Measurements from ENCODE around the gene MXRA7.

Gene MXRA7

GRCh38 chr17:76677406-76677805 is 33.4 kb downstream of the MXRA7 start:
- no peak for DNase-seq (ENCODE audit: low spot score)

- no peak for DNase-seq (ENCODE audit: low spot score)
Observed at GRCh38 chr17:76676629-76677028, 34.1 kb downstream of the MXRA7 start.

GRCh38 chr17:76675648-76676047 is 35.1 kb downstream of the MXRA7 start:
- DNase-seq (ENCODE audit: low spot score), result no peak

GRCh38 chr17:76674600-76674999 is 36.2 kb downstream of the MXRA7 start:
- DNase-seq (ENCODE audit: low spot score), result no peak

GRCh38 chr17:76673729-76674128 is 37.0 kb downstream of the MXRA7 start:
- no peak for DNase-seq (ENCODE audit: low spot score)

DNA sequence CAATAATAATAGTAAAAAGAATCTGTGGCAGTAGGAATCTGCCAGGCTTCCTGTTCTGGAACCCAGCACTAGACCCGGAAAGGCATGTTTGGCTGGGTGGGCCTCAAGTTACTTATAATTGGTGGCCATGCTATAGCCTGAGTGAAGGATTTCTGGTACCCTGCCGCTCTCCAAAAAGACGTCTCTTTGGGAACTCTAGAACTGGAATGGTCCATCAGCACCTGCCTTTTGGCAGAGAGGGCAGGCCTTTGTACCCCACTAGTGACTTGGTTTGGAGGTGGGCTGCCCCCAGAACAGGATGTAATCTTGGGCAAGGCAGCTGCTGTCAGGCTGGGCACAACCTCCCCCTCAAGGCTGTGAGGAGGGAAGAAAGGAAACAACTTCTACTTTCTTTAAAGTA is 37.9 kb downstream of the MXRA7 start:
- DNase-seq (ENCODE audit: low spot score), result no peak

DNA sequence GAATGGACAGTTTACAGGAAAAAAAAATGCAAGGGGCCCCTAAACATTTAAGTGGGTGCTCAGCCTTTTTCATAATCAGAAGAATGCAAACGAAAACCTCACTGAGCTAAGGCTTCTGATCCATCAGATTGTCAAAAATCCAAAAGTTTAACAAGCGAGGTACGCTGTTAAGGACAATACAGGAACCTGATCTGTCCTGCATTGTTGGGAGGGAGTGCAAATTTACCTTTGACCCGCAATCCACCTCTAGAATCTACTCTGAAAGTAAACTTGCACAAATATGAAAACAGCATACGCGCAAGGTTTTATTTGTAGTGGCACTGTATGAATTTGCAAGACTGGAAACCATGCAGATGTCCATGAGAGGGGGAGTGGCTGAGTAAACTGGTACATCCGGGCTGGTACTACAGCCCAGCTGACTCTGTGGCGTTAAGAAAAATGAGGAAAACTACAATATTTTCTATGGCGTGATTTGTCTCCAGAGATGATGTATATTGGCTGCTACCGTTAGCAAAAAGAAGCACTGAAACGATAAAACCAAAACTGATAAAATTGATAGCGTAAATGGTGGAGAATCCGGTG is 38.4 kb downstream of the MXRA7 start:
- no peak for DNase-seq (ENCODE audit: low spot score)

- no peak for DNase-seq (ENCODE audit: low spot score)
Observed at GRCh38 chr17:76671912-76672262, 38.9 kb downstream of the MXRA7 start.

- DNase-seq (ENCODE audit: low spot score), result peak; percentile 100
Observed at GRCh38 chr17:76671123-76671911, 39.4 kb downstream of the MXRA7 start.

DNA sequence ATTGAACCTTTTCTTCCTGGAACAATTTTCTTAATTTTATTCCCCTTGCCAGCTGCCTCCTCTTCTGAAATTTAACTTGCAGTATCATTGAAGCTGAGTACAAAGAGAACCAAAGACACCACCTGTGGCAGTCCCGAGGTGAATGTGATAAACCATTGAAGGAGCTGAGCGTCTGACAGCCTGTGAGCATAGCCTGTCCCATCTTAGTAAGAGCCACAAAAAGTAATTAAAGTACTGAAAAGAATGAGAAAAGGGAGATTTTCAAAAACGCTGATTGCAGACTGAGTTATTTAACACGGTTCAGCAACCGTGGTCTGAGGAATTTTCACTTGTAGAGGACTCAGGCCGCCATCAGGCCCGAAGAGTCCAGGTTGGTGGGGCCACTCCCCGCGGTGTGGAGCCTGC is 40.0 kb downstream of the MXRA7 start:
- no peak for DNase-seq (ENCODE audit: low spot score)

- no peak for DNase-seq (ENCODE audit: low spot score)
Observed at GRCh38 chr17:76670020-76670717, 40.6 kb downstream of the MXRA7 start.

DNA sequence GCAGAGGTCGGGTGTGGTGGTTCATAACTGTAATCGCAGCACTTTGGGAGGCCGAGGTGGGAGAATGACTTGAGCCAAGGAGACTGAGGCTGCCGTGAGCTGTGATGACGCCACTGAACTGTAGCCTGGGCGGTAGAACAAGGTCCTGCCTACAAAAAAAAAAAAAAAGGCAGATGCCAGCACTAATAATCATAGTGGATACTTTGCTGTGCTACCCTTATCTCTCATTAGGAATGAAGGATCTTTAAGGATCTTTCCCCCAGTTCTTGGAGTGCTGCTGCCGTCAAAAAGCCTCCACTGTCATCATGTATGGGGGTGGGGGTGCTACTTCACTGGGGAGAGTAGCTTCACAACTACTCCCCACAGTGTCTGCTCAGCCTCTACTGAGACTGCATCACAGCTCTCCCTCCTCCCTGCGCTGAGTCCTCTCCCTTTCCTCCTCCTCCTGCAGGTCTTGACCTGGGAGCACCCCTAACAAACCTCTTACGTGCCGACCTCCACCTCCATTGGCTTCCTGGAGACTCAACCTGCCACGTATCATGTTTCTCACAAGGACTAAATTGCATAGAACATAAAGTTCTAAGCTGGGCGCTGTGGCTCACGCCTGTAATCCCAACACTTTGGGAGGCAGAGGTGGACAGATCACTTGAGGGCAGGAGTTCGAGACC is 42.8 kb downstream of the MXRA7 start:
- no peak for DNase-seq (ENCODE audit: low spot score)

GRCh38 chr17:76667491-76667755 is 43.3 kb downstream of the MXRA7 start:
- no peak for DNase-seq (ENCODE audit: low spot score)

- no peak for DNase-seq (ENCODE audit: low spot score)
Observed at GRCh38 chr17:76660656-76661042, 50.1 kb downstream of the MXRA7 start.

DNA sequence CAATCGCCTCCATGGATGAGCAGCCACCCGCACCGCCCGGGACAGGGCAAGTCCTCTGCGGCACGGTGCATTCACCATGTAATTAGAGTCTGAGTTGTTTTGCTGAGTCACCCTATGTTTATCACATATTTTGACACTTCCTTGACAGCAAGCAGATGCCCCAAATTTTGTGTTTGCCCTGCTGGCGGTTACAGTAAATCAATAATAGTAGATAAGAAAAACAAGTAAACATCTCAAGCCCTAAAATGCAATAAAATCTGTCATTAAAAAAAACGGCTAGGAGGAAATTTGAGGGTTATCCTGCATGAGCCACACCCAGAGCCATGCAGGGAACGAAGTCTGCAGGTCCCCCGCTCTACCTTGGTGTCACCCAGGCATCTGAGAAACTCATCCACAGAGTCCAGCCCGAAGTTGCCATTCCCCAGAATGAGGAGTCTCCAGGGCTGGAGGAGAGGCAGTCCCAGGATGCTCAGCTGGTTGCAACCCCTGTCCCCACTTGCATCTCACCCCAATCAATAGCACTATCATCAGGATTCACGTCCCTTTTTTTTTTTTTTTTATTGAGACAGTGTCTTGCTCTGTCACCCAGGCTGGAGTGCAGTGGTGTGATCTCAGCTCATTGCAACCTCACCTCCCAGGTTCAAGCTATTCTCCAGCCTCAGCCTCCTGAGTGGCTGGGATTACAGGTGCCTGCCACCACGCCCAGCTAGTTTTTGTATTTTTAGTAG is 50.7 kb downstream of the MXRA7 start:
- DNase-seq (ENCODE audit: low spot score), result peak; percentile 85

- no peak for DNase-seq (ENCODE audit: low spot score)
Observed at GRCh38 chr17:76658242-76658662, 52.5 kb downstream of the MXRA7 start.

DNA sequence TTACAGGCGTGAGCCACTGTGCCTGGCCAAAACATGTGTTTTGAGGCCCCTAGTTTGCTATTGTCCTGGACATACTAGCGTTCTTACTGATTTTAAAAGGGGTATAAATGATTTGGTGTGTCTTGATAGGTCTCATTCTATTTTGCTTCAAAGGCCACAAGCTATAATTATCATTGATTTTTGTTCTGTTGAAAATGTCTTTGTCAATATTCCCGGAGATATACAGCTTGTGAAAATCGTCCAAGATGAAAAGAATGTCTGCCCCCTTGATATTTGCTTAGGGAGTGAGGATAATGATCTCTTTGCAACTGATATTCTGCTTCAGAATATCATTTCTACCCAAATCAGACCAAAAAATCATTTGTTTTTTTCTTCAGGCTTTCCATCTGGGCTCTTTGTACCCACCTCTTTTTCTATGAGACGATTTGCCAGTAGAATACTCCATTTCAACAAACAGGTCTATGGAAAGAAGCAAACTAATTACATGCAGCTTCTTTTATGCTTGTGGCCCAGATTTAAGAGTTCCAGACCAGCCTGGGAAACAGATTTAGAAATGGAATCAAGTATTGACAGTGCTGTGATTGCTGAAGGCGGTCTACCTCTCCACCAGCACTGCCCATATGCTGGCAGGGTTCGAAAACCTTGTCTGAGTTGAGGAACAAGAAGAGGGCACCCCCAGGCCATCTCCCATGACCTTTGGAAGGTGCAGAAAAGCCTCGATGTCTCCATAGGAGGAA is 53.1 kb downstream of the MXRA7 start:
- no peak for DNase-seq (ENCODE audit: low spot score)

- DNase-seq (ENCODE audit: low spot score), result no peak
Observed at GRCh38 chr17:76654408-76654807, 56.4 kb downstream of the MXRA7 start.

DNA sequence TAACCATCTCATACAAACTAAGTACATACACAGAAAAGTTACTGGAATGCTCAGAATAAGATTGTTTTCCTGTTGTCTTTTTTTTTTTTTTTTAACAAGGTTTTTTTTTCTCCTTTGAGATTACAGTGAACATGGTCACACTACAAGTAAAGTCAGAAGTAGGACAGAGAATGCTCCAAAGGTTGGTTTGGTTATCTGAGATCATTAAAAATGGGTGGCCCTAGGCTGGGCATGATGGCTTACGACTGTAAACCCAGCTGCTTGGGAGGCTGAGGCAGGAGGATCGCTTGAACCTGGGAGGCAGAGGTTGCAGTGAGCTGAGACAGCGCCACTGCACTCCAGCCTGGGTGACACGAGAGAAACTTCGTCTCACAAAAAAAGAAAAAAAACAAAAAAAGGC is 60.3 kb downstream of the MXRA7 start:
- DNase-seq (ENCODE audit: low spot score), result no peak

GRCh38 chr17:76646712-76647111 is 64.1 kb downstream of the MXRA7 start:
- no peak for DNase-seq (ENCODE audit: low spot score)

DNA sequence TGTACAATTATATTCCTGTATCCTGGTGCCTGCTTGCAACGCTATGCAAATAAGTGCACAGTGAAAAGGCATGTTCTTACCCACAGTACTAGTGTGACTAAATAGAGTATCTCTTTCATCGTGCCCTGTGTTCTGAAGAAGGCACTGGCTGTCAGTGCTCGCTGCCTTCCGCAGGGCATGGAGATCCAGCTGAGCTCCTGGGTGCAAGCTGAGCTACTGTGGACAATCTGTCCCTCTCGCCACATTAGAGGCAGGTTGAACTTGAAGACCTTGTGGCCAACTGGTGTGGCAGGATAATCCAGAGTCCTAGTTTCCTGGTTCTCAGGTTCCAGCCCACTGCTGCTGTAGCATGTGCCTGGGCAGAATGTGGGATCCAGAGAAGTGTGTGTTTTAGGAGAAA is 65.3 kb downstream of the MXRA7 start:
- no peak for DNase-seq (ENCODE audit: low spot score)
